IMR-90 (cell line): ENCODE data around the gene OR10H3.

Experiments
- BHLHE40 ChIP-seq: fragments of 150-350 bp; IDR thresholded peaks from 2 replicates; pipeline ENCODE4 v1.6.1; 2016; ENCODE audit warnings: mild to moderate bottlenecking, low read depth, low read length
- POLR2A ChIP-seq: IDR thresholded peaks from 2 replicates; pipeline ENCODE4 v1.6.1; 2012; ENCODE audit warnings: mild to moderate bottlenecking, low read depth, low read length
- RCOR1 ChIP-seq: IDR thresholded peaks from 2 replicates; pipeline ENCODE4 v1.6.1; 2012; ENCODE audit warnings: mild to moderate bottlenecking, low read length, improper control_type of control experiment; ENCODE audit not compliant: insufficient replicate concordance
- RFX5 ChIP-seq: IDR thresholded peaks from 2 replicates; pipeline ENCODE4 v1.8.0; 2012; ENCODE audit warnings: low read depth, mild to moderate bottlenecking, low read length, moderate library complexity
- SMC3 ChIP-seq: fragments of 150-350 bp; IDR thresholded peaks from 2 replicates; pipeline ENCODE4 v1.6.1; 2016; ENCODE audit warnings: low read depth, mild to moderate bottlenecking, antibody characterized with exemption, low read length, moderate library complexity
- TF ChIP-seq, protein P1 (sequence below): conservative IDR thresholded peaks from 2 replicates; pipeline ENCODE4 v1.5.1; 2012; ENCODE audit warnings: mild to moderate bottlenecking, low read depth, low read length, improper control_type of control experiment
- TF ChIP-seq, protein P2 (sequence below): fragments of 150-350 bp; IDR thresholded peaks from 2 replicates; pipeline ENCODE4 v1.6.1; 2016; ENCODE audit warnings: low read depth, mild to moderate bottlenecking, low read length, moderate library complexity, borderline replicate concordance

DNA sequence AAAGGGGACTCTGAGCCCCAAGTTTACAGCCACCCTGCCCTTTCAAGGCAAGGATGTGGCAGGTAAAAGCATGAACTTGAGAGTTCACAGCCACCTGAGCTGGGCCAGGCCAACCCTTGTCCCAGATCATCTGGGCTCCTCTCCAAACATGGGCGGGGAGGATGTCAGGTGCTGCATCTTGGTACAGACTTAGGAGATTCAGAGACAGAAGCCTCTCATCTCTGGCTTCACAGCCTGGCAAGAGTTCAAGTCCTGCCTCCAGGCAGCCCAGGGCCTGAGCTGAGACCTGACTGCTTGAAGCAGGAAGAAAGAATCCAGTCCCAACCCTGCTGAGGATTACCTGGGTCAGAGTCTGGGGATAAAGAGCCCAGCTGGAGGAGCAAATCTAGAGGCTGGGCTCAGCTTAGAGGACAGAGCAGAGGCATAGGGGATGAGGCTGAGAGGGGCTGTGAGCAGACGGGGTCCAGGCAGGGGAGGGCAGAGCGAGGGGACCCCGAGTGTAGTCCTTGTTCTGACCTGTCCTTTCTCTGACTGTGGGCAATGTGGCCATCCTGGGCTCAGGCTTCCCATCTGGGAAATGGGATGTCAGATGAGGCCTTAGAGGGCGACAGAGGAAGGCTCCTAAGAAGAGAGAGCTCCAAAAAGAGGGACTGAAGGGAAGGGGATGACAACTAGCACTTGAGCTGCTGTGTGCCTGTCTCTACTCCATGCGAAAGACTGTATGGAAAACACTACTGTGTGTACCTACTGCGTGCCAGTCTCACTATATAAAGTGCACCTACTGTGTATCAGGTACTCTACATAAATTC, 43.0 kb downstream of the OR10H3 start:
- TF ChIP-seq SMC3: no peak
- no peak for TF ChIP-seq RFX5
- TF ChIP-seq, protein P1, sequence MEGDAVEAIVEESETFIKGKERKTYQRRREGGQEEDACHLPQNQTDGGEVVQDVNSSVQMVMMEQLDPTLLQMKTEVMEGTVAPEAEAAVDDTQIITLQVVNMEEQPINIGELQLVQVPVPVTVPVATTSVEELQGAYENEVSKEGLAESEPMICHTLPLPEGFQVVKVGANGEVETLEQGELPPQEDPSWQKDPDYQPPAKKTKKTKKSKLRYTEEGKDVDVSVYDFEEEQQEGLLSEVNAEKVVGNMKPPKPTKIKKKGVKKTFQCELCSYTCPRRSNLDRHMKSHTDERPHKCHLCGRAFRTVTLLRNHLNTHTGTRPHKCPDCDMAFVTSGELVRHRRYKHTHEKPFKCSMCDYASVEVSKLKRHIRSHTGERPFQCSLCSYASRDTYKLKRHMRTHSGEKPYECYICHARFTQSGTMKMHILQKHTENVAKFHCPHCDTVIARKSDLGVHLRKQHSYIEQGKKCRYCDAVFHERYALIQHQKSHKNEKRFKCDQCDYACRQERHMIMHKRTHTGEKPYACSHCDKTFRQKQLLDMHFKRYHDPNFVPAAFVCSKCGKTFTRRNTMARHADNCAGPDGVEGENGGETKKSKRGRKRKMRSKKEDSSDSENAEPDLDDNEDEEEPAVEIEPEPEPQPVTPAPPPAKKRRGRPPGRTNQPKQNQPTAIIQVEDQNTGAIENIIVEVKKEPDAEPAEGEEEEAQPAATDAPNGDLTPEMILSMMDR: no peak
- TF ChIP-seq POLR2A: no peak
- TF ChIP-seq, protein P2, sequence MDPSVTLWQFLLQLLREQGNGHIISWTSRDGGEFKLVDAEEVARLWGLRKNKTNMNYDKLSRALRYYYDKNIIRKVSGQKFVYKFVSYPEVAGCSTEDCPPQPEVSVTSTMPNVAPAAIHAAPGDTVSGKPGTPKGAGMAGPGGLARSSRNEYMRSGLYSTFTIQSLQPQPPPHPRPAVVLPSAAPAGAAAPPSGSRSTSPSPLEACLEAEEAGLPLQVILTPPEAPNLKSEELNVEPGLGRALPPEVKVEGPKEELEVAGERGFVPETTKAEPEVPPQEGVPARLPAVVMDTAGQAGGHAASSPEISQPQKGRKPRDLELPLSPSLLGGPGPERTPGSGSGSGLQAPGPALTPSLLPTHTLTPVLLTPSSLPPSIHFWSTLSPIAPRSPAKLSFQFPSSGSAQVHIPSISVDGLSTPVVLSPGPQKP: no peak
- no peak for TF ChIP-seq BHLHE40
- TF ChIP-seq RCOR1: no peak
